GM11168 (cell line): Measurements from ENCODE around the gene CPNE1.

Experiments
- in situ Hi-C: fragments of 300-500 bp; cut with MboI; formaldehyde crosslinking; loops from one replicate; pipeline ENCODE4 v1.12.0; 2022; ENCODE audit warnings: low sequenced_read_pairs; ENCODE audit not compliant: unreplicated experiment

CPNE1 gene

DNA sequence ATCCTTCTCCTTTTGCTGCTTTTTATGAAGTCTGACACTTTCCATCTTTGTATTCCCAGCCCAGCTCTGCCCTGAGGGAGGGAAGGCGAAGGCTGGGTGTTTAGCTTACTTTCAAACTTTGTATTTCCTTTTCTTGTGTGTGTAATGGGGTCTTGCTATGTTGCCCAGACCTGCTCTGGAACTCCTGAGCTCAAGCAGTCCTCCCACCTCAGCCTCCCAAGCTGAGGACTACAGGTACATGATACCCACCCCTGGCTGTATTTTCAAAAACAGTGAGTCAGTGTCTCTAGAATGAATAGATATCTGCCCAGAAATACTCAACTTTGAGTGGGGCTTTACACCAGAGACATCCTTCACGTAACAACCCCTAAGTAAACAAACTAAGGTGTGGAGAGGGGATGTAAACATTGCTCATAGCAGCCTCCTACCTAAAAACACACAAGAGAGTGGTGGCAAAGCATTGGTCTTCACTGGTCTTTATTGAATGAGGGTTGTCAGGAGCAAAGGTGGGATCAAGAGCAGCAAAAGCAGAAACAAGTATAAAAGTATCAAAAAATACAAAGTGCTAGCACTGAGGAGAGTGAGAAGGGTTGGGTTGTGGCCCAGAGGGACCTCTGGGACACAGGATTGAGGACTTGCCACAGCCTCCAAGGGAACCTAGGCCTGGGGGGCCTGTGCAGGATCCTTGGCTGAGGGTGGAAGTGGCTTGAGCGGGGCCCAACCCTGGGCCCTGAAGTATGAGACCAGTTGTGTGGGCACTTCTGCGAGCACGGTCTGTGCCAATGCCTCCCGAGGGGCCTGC, 38.9 kb downstream of the CPNE1 start:
- in situ Hi-C loops, result no loop called here

DNA sequence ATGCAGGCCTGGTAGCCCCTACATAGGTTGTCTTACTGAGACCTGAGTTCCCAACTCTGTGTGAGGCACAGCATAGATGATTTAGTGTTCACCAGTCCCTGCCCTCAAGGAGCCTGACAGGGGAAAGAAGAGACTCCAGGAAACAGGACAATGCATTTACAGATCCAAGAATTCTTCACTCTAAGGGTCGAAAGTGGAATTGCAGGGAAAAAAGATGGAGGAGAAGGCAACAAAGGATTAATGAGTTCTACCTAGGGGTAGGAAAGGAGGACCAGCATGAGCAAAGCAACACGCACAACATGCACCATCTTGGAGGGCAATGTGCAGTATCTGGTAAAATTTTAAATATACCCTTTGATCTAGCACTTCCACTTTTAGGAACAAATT, 43.1 kb downstream of the CPNE1 start:
- in situ Hi-C loops, result no loop called here

DNA sequence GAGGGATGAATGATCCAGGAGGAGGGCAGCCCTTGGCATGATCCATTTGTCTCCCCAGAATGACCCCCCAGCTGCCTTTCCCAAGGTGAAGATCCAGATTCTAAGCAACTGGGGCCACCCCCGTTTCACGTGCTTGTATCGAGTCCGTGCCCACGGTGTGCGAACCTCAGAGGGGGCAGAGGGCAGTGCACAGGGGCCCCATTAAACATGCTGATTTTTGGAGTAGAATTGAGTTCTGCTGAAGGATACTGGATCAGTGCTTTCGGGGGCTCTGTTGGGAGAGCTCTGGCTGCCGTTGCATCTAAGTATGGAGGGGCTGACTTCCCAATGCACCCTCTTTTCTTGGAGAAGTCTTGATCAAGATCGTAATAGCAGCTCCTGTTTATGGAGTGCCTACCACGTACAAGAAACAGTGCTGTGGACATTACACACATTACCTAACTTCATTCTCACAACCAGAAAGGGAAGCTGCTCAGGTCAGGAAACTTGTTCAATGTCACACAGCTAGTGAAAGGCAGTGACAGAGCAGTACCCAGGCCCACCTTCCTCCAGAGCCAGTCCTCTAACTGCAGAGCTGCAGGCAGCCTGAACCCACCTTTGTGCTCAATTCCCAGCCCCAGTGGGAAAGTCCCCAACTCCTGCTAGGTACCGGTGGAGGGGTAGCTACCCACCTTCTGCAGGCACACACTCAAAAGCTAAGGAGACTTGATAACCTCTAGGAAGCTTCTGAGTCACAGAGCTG, 43.7 kb downstream of the CPNE1 start:
- in situ Hi-C loops, result no loop called here

DNA sequence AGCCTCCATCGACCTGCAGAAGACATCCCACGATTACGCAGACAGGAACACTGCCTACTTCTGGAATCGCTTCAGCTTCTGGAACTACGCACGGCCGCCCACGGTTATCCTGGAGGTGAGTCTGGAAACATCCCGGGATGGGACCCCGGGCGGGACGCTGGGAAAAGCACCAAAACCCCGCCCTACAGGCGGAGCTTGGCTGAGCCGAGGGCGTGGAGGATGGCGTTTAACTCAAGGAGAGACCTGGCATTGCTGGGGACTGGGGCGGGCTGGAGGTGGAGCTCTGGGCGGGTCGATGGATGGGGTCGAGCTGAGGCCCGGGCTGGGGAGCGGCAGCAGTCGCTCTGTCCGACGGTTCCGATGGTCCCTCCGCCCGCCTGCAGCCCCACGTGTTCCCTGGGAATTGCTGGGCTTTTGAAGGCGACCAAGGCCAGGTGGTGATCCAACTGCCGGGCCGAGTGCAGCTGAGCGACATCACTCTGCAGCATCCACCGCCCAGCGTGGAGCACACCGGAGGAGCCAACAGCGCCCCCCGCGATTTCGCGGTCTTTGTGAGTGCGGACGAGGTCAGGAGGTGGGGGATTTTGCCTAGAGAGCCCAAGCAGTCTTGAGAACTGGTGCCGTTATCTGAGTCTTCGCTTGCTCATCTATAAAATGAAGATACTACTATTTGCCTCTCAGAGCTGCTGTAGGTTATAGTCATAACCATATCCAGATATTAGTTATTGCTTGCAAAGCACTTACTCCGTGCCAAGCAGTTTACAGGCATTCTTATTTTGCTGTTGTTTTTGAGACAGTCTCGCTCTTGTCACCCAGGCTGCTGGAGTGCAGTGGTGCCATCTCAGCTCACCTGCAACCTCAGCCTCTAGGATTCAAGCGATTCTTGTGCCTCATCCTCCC, 45.3 kb downstream of the CPNE1 start:
- in situ Hi-C loops, result no loop called here

DNA sequence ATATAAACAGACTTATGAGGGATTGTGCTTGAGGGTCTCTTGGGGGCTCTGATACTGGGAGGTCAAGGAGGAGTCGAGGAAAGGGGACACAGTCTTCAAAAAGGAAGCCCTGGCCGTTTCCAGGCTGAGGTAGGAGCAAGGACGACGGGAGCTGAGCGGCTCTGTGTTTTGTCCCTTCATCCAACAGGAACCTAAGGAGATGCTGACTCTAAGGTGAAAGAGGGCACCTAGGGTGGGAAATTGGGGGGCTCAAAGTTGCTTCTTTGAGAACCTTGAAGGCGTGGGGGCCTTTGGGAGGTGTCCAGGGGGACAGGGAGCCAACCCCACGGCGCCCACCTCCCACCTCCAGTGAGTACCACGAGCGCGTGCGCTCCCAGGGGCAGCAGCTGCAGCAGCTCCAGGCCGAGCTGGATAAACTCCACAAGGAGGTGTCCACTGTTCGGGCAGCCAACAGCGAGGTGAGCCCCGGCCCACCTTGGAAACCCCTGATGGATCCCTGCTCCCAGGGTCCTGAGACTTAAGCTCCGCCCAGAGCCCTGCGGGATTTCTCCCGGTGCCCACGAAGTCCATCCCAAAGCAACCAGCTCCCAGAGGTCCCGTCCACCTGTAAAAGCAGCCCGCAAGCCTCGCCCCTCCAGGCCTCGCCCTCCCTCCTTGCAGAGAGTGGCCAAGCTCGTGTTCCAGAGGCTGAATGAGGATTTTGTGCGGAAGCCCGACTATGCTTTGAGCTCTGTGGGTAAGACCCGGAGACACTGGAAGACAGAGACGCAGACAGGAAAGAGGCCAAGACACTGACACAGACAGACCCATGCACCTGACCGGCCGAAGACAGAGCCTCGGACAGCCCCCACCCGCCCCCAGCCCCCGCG, 46.2 kb downstream of the CPNE1 start:
- in situ Hi-C loops, result no loop called here

DNA sequence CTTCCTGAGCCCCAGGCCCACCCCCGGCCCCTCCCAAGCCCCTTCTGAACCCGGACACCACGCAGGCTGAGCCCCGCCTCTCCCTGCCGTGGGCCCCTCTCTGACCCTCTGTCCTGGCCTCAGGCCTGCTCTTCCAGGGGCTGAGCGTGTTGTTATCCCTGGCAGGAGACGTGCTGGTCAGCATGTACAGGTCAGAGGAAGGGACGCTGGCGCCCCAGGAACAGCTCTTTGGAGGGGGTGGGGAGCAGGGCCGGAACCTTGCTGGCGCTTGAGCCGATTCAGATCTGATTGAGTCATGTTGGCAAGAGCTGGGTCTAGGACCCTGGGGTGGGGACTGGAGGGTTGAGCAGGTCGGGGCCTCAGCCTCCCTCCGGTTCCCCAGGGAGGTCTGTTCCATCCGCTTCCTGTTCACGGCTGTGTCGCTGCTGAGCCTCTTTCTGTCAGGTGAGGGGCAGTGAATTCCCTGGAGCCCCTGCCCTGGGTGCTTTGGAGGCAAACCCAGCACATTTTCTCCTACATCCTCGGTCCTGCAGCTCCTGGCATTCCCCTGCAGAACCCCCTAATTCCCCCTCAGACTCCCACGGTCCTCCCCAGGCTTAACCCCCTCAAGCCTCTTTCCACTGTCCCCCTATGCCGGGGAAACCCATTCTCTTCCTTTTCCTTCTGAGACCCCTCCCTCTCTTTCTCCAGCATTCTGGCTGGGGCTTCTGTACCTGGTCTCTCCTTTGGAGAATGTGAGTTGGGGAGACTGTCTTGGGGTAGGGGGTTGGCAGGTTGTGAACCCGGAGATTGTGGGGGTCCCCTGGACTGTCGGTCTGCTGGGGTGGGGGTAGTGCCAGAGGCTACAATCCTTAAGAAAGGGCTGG, 47.1 kb downstream of the CPNE1 start:
- in situ Hi-C loops, result no loop called here

DNA sequence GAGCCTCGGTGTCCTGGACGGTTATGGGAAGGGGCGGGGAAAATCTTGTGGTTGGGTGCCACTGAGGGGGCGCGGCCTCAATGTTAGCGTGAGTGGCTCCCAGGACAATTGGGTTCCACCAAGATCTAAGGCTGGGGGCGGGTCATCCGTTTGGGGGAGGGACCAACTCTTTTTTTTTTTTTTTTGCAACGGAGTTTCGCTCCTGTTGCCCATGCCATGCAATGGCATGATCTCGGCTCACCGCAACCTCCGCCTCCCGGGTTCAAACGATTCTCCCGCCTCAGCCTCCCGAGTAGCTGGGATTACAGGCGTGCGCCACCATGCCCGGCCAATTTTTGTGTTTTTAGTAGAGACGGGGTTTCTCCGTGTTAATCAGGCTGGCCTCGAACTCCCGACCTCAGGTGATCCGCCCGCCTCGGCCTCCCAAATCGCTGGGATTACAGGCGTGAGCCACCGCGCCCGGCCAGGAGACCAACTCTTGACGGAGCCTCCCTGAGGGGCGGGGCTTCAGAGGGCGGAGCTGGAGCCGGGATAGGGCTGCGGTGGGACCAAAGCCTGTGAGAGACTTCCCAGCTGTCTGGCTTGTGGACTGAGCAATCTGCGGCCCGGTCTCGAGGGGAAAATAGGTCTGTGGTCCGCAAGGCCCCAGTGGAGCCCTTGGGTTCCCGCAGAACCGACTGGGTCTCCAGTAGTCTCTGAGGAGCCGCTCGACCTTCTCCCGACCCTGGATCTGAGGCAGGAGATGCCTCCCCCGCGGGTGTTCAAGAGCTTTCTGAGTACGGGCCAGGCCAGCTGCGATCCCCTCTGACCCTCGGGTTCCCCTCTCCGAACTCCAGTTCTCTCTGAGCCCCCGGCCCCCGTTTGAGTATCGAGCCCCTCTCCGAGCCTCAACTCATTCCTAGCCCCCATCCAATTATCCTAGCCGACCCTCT, 48.0 kb downstream of the CPNE1 start:
- in situ Hi-C loops, result no loop called here

DNA sequence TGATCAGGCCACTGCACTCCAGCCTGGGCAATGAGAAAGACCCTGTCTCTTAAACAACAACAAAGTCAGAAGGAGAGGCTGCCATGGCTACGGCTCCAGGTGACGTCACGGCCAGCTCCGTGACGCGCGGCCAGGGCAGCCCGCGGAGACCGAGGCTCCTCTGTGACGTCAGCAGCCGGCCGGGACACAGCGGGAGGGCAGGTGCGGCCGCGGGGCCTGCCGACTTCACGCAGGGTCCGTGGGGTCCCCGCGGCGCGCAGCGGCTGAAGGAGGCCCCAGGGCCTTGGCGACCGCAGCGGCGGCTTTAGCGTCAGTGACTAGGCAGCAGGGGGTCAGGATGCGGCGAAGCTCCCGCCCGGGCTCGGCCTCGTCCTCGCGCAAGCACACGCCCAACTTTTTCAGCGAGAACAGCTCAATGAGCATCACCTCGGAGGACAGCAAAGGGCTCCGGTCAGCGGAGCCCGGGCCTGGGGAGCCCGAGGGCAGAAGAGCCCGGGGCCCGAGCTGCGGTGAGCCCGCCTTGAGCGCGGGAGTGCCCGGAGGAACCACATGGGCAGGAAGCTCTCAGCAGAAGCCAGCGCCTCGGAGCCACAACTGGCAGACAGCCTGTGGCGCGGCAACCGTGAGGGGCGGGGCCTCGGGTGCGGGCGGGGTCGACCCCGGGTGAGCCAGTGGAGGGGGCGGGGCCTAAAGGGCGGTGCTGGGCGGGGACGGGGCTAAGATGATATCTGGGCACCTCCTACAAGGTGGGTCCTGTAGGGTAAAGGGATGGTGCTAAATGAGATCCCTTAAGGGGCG, 48.8 kb downstream of the CPNE1 start, which contains the start of gene SPAG4:
Gene SPAG4, plus strand, starts transcription at position 163 of the 798 bp plus-strand sequence. Its CDS starts 175 bp downstream, at position 338.
- in situ Hi-C loops, result no loop called here

DNA sequence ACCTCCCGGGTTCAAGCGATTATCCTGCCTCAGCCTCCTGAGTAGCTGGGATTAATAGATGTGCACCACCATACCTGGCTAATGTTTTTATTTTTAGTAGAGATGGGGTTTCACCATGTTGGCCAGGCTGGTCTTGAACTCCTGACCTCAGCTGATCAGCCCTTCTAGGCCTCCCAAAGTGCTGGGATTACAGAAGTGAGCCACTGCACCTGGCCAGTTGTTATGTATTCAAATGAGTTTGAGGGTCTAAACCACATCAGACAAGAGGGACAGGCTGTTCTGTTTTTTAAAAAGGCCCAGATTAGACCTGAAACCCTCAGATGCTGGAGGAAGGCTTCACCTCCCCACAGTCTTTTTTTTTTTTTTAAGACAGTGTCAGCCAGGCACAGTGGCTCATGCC, 53.2 kb downstream of the CPNE1 start:
- in situ Hi-C loops, result no loop called here

DNA sequence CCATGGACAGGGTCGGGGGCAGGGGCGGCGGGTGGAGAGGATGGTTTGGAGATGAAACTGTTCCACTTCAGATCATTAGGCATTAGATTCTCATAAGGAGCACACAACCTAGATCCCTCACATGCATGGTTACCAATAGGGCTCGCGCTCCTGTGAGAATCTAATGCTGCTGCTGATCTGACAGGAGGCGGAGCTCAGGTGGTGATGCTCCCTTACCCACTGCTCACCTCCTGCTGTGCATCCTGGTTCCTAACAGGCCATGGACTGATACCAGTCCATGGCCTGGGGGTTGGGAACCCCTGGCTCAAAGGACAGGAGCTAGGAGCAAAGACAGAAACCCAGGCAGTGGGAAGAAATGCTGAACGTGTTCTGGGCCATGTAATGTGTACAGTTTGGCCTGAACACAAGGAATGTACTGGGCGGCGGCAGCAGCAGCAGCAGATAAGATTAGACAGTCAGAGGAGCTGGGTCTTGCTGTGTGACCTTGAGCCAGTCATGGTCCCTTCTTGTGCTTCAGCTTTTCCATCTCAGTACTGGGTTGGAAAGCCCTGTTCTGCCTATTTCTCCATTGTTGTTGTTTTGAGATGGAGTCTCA, 53.8 kb downstream of the CPNE1 start:
- in situ Hi-C loops, result no loop called here

DNA sequence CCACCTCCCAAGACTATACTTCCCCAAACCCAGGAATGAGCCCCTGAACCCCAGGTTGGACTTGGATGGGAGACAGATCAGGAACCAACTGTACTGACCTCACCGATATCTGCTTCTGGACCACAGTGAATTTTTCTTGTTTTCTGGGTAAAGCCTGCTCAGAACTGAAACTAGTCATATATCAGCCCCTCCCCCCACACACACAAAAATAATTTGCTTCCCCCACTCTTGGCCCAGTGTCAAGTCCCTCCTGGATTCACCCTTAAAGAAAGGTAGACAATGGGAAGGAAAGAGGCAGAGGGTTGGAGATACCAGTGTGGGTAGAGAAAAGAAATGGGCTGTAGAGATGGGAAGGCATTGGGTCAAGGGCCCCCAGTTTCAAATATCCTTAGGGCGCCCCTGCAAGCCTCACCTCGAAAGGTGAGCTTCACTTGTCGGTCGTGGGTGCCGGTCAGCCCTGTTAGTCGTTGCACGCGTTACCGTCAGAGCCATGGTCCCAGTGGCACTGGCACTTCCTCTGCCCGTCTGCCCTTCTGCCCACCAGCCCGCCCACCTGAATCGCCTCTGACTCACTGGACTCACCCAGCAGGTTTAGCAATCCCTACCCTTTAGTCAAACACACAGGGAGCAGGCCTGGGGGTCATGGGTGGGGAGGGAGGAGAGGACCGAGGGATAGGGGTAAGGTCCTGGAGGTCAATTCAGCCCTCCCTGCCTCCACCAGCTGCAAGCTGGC, 57.5 kb downstream of the CPNE1 start:
- in situ Hi-C loops, result no loop called here

DNA sequence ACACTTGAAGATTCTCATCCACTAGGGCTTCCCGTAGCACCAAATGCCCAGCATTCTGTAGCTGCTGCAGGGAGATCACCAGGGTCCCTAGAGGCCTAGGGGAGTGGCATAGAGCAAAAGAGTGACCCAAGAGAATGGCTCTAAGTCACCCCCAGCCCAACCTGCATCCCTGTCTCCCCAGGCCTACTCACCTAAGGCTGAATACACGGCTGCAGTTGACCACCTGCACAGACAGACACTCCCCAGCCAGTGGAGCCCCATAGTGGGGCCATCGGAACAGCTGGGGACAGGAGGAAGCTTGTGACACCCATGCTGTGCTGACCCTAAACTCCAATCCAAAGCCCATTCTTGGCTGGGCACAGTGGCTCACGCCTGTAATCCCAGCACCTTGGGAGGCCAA, 58.6 kb downstream of the CPNE1 start:
- in situ Hi-C loops, result no loop called here

DNA sequence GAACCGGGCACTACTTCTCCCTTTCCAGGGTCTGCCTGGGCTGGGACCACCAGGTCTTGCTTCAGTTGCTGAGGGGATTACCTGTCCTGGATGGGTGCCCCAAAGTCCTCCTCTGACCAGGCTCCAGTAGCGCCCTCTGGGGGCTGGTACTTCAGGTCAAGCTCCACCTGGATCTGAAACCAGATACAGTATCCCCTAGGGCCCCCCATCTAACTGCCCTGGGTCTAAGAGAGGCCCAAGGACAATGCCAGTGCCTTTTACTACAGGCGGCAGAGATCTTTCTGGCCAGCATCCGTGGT, 60.3 kb downstream of the CPNE1 start:
- in situ Hi-C loops, result no loop called here

DNA sequence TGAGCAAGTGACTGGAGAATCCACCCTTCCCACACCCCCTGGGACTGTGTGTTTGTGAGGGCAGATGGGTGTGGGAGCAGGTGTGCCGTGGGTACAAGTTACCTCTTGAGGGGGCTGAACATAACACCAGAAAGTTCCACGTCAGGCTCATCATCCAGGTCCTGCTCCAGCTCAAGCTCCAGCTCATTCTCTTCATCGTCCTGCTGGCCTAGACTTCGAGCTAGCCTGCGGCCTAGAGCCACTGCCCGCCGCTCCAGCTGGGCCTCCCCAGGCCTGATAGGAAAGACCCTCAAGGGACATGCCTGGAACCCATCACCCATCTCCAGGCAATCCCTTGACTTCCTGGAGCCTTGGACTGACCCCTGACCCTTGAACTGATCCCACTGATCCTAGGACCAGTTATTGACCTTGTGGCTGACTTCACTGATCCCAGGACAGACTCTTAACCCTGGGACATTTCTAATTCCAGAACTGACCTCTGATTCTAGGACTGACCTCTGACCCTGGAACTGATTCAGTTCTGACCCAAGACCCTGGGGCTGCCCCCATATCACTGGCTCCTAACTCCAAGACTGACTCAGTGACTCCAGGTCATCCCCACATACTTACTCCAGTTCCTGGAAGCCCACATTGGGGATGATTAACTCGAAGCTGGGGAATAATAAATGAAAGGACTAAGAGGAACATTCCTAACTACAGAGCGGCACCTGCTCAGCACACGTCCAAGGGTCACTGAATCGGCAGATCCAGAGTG, 60.8 kb downstream of the CPNE1 start:
- in situ Hi-C loops, result no loop called here

DNA sequence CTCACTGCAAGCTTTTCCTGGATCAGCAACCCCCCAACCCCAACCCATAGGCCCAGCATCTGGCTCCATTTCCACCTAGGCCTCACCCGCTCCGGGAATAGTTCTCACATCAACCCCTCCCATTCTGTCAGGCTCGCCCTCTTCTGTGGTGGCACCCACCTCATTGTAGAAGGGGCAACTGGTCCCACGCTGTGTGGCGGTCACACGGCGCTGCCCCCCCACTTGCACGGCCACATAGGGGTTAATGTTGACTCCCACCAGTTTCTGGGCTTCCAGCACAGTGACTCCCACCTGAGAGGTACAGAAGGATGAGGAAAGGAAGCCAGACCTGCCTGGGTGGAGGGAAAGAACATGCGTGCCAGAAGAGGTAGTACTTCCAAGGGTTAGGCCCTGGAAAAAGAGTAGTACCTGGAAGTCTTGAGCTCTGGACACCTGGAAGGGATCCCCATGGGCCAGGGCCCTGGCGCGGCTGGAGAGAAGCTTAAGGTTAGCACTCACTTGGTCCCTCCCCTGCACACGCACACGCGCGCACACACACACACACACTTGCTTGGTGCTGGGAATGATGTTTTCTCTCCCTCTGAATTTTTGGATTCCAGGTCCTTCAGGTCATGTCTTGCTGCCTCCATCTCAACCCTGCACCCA, 61.7 kb downstream of the CPNE1 start:
- in situ Hi-C loops, result no loop called here
